Adrenal gland (tissue), 5 donors: ENCODE results near the gene SRGAP3.

ENCODE experiments used
- POLR2A ChIP-seq, 2 donors: fragments of 450-650 bp; IDR thresholded peaks; one replicate each; pipeline ENCODE4 v1.6.1; 2017; ENCODE audit warnings: antibody characterized with exemption in 2 of 2, mild to moderate bottlenecking in 2 of 2, moderate library complexity in 1 of 2
- TF ChIP-seq, protein P1 (sequence below), 6 experiments: fragments of 450-650 bp in 4 of 6; fragments of 200-600 bp in 2 of 6; sonication (generic) in 1 of 6; IDR thresholded peaks; 1 replicate in 5 of 6; 2 replicates in 1 of 6; pipeline versions ENCODE4 v1.5.1 to v1.8.0; 2016 to 2021; ENCODE audit warnings: antibody characterized with exemption in 6 of 6, mild to moderate bottlenecking in 2 of 6, moderate library complexity in 1 of 6
- donor health status: DM: no; HTN: no; CAD: no.

DNA sequence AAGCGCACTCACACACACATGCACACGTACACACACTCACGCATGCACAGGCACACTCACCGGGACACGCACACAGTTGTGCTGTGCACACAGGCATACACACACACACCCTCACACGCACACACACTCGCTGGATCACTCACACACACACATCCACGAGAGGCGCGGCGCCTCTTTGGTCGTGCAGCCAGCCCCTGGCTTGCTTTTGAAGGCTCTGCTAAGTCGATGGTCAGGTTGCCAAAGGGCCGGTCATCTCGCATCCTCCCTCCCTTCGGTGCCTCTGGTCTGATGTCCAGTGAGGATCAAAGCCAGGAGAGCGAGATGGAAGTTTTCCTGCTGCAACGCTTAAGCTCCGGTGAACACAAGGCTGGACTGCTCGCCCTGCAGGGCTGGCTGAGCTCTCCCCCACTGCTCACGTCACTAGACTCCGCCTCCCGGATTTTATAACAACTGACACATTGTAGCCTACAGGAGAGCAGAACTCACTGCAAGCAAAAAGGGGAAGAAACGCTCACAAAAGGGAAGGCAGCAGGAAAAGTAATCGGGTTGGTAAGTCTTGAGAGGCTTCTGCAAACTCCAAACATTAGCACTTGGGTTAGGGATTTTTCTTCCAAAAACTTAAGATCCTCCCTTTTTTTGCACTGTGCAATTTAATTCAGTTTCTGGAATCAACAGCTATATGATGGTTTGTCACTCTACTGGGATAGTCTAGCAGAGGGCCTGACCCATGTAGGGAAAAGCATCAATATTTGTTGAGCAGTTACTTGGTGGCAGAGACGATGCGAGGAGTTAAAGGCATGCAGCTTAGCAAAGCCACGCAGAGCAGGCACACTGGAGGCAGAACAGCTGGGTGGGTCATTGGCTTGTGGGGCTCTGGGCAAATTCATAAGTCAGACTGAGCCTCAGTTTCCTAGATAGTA, at the start of gene SRGAP3:
- TF ChIP-seq, protein P1, sequence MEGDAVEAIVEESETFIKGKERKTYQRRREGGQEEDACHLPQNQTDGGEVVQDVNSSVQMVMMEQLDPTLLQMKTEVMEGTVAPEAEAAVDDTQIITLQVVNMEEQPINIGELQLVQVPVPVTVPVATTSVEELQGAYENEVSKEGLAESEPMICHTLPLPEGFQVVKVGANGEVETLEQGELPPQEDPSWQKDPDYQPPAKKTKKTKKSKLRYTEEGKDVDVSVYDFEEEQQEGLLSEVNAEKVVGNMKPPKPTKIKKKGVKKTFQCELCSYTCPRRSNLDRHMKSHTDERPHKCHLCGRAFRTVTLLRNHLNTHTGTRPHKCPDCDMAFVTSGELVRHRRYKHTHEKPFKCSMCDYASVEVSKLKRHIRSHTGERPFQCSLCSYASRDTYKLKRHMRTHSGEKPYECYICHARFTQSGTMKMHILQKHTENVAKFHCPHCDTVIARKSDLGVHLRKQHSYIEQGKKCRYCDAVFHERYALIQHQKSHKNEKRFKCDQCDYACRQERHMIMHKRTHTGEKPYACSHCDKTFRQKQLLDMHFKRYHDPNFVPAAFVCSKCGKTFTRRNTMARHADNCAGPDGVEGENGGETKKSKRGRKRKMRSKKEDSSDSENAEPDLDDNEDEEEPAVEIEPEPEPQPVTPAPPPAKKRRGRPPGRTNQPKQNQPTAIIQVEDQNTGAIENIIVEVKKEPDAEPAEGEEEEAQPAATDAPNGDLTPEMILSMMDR (IDR thresholded peaks at IDR 0.05), result peak; percentile 22 to 69 (median 62)
- TF ChIP-seq POLR2A (IDR thresholded peaks at IDR 0.05), result peak in 1 of 2 donors; percentile 93
